Astrocyte of the cerebellum (primary cell): ENCODE data around the gene NRG3.
"Not testable (repeated sequence)": the region's sequence is repeated elsewhere in the genome, so short reads cannot be mapped to it uniquely, and the experiment has no call there.

Source experiments
- DNase-seq: peaks from one replicate; pipeline ENCODE4 v3.0.0-alpha.2; 2011; ENCODE audit warnings: low read depth
- H3K4me3 ChIP-seq: 2 replicates; pipeline ENCODE4 v1.5.1; 2011; ENCODE audit warnings: mild to moderate bottlenecking, low read depth, low read length, moderate library complexity
- in situ Hi-C: cut with HindIII; loops from 2 replicates; pipeline ENCODE4 v1.10.0; 2017; ENCODE audit warnings: low sequenced_read_pairs
- TF ChIP-seq, protein P1 (sequence below): IDR thresholded peaks from 2 replicates; pipeline ENCODE4 v1.5.1; 2012; ENCODE audit warnings: low read length, low read depth, moderate library complexity, mild to moderate bottlenecking; ENCODE audit errors: missing control alignments

NRG3 gene

DNA sequence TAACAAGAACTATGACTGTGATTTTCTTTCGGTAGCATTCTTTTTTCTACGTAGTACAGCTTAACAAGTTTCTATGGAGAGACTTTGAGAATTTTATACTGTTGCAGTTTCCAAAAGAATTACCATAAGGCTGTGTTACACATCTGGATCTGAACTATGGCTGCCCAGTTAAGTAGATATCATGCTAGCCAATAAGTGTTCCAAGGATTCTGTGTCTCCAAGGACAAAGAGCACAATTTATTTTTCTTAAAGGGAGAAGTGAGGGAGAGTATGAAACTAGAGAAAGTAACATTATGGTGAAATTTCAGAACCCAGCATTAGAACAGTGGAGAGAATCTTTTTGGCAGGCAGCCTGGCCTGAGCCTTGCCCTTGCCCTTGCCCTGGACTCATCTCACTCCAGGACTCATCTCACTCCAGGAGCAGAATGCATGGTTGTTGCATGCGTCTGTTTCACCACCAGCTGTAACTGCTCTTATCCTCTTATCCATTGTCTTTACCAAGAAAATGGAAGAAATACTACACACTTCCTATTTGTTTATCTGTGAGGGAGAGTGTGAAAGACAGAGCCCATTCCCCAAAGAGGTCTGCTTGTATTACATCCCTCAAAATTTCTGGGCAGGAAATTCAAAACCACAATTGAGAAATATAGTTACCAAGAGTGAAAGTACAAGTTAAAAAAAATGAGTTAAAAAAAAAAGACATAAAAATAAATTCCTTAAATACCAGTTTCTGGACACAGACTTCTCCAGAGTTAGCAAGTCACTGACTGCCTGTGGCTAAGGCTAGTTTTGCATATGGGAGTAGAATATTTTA is 1067.5 kb downstream of the NRG3 start:
- TF ChIP-seq, protein P1, sequence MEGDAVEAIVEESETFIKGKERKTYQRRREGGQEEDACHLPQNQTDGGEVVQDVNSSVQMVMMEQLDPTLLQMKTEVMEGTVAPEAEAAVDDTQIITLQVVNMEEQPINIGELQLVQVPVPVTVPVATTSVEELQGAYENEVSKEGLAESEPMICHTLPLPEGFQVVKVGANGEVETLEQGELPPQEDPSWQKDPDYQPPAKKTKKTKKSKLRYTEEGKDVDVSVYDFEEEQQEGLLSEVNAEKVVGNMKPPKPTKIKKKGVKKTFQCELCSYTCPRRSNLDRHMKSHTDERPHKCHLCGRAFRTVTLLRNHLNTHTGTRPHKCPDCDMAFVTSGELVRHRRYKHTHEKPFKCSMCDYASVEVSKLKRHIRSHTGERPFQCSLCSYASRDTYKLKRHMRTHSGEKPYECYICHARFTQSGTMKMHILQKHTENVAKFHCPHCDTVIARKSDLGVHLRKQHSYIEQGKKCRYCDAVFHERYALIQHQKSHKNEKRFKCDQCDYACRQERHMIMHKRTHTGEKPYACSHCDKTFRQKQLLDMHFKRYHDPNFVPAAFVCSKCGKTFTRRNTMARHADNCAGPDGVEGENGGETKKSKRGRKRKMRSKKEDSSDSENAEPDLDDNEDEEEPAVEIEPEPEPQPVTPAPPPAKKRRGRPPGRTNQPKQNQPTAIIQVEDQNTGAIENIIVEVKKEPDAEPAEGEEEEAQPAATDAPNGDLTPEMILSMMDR: no peak
- H3K4me3 ChIP-seq: no peak overlapping the region
- in situ Hi-C loops: no loop called here
- DNase-seq: peak; percentile 53

DNA sequence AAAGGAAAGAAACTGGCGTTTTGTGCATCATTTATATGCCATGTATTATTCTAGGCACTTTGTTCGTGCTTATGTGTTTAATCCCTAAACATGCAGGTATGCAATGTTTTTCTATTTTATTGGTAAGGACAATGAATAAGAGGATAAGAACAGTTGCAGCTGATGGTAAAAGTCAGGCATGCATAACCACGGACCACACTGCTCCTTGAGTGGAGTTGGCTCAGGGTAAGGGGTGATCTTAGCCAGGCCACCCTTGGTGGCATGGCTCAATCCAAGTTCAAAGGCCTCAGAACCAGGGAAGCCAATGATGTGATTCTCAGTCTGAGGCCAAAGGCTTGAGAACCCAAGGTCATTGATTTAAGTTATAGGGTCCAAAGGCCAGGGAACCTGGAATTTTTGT is 1068.1 kb downstream of the NRG3 start:
- no peak for DNase-seq
- in situ Hi-C loops: no loop called here
- TF ChIP-seq, protein P1: no peak
- H3K4me3 ChIP-seq: no peak overlapping the region

DNA sequence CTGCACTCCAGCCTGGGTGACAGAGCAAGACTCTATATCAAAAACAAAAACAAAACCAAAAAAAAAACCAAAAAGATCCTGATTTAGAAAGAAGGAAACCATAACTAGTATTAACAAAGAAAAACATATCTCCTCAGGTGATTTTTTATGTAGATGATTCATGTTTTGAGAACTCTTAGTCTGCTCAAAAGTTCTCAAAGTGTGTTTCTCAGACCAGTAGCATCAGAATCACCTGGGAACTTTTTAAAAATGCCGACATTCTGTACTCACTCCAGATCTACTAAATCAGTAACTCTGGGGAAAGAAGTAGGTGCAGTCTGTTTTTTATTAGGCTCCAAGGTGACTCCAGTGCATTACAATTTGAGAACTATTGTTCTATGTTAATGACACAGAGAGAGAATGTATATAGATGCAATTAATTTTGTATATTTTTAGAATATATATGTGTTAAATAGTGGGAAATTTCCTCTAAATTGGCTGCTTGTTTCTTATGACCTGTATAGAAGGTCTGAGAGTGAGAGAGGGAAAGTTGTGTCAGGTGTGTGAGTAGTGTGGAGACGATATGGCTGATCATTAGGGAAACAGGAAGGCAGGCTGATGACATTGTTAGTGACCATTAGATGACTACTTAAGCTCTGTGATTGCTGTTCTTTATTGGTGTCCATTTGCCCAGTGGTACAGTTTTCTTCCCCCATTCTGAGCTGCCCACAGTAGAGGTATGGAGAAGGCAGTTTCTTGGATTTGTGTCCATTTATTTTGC is 1075.0 kb downstream of the NRG3 start:
- DNase-seq: no peak
- TF ChIP-seq, protein P1: no peak
- in situ Hi-C loops: no loop called here
- no peak overlapping the region for H3K4me3 ChIP-seq

DNA sequence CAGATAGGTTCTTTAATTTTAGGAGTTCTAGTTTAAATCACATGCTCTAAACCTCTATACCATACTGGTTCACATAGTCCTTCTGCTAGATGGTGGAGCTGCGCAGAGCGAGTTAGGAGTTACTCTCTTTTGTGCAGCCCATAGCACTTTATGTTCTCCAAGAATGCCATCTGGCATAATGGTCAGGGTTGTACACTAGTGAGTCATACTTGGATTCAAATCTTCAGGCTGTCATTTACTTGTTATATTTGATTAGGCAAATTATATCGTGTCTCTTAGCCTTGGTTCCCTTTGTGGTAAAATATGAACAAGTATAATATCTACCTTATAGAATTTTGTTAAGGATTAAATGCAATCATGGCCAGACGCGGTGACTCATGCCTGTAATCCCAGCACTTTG is 1078.3 kb downstream of the NRG3 start:
- in situ Hi-C loops: no loop called here
- TF ChIP-seq, protein P1: no peak
- no peak overlapping the region for H3K4me3 ChIP-seq
- DNase-seq: no peak

DNA sequence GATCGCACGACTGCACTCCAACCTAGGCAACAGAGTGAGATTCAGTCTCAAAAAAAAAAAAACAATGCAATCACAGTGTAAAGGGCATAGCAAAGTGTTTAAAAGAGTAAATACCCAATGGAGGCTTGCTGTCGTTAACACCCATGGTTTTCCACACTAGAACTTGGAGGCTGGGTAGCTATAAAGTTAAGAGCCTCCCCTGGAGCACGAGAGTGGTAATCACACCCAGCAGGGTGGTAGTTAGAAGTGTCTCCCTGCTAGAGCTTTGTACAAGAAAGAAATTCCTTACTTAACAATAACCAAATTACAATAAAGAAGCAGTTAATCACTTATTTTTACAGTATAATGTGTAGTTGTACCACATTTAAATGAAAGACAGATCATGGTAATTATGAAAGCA is 1078.9 kb downstream of the NRG3 start:
- DNase-seq: no peak
- no peak overlapping the region for H3K4me3 ChIP-seq
- TF ChIP-seq, protein P1: no peak
- in situ Hi-C loops: no loop called here

DNA sequence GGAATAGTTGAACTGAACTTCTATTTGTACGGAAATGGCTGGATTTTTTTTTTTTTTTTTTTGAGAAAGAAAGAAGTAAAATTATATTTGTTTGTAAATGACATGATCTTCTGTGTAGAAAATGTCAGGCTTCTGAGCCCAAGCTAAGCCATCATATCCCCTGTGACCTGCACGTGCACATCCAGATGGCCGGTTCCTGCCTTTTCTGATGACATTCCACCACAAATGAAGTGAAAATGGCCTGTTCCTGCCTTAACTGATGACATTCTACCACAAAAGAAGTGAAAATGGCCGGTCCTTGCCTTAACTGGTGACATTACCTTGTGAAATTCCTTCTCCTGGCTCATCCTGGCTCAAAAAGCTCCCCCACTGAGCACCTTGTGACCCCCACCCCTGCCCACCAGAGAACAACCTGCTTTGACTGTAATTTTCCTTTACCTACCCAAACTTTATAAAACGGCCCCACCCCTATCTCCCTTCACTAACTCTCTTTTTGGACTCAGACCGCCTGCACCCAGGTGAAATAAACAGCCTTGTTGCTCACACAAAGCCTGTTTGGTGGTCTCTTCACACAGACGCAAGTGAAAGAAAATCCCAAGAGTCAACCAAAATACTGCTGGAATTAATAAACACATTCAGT is 1085.5 kb downstream of the NRG3 start:
- in situ Hi-C loops, DNase-seq, H3K4me3 ChIP-seq: not testable (repeated sequence)

DNA sequence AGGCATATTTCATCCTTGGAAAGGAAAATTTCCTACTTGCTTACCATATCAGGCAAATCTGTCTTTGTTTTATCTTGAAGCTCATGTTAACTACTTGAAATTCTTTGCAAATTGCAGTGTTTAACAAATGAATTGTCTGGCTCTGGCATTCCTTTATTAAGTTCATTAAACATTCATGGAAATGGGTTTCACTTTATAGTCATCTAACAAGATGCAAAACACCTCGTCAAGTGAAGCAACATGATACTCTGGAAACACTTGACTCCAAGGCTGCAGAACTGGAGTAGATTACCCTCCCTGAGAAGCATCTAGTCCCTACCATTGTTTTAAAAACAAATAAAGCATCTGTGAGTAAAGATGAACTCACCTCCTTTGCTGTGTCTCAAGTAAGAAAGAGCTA is 1086.9 kb downstream of the NRG3 start:
- no peak for DNase-seq
- H3K4me3 ChIP-seq: no peak overlapping the region
- in situ Hi-C loops: no loop called here
- TF ChIP-seq, protein P1: no peak
